ENCODE measurements around the gene TRIM23.
"Not testable (repeated sequence)": the region's sequence is repeated elsewhere in the genome, so short reads cannot be mapped to it uniquely, and the experiment has no call there.

GRCh38 chr5:65601761-65602160, 22.4 kb downstream of the TRIM23 start:
- TF ChIP-seq CTCF, POLR2A, POLR2AphosphoS5, EP300 (IDR thresholded peaks at IDR 0.05): not testable (repeated sequence)

Measured in suprapubic skin (tissue), 4 donors.